IPS-11a (cell line): ENCODE measurements around the gene STIMATE.

Experiments used
- H3K4me3 ChIP-seq: one replicate; pipeline ENCODE4 v1.5.1; 2013; ENCODE audit warnings: low read depth, low read length, control low read depth

STIMATE gene

GRCh38 chr3:52871761-52872160 lies 25.6 kb downstream of the STIMATE start:
- no peak overlapping the region for H3K4me3 ChIP-seq

GRCh38 chr3:52870471-52870870 lies 26.9 kb downstream of the STIMATE start:
- no peak overlapping the region for H3K4me3 ChIP-seq

GRCh38 chr3:52866427-52866826 lies 30.9 kb downstream of the STIMATE start:
- H3K4me3 ChIP-seq: no peak overlapping the region

GRCh38 chr3:52865994-52866393 lies 31.4 kb downstream of the STIMATE start:
- H3K4me3 ChIP-seq: no peak overlapping the region

GRCh38 chr3:52860424-52860768 lies 37.0 kb downstream of the STIMATE start:
- no peak overlapping the region for H3K4me3 ChIP-seq

- no peak overlapping the region for H3K4me3 ChIP-seq
These were observed 37.5 kb downstream of the STIMATE start for GRCh38 chr3:52859686-52860423.

GRCh38 chr3:52857864-52858263 lies 39.5 kb downstream of the STIMATE start:
- H3K4me3 ChIP-seq: no peak overlapping the region

GRCh38 chr3:52857133-52857532 lies 40.2 kb downstream of the STIMATE start:
- no peak overlapping the region for H3K4me3 ChIP-seq

GRCh38 chr3:52856666-52857065 lies 40.7 kb downstream of the STIMATE start:
- H3K4me3 ChIP-seq: no peak overlapping the region

- no peak overlapping the region for H3K4me3 ChIP-seq
These were observed 43.3 kb downstream of the STIMATE start for GRCh38 chr3:52854013-52854412.

- H3K4me3 ChIP-seq: no peak overlapping the region
These were observed 44.9 kb downstream of the STIMATE start for GRCh38 chr3:52852419-52852818.

- no peak overlapping the region for H3K4me3 ChIP-seq
These were observed 46.0 kb downstream of the STIMATE start for GRCh38 chr3:52851348-52851747.

- no peak overlapping the region for H3K4me3 ChIP-seq
These were observed 47.7 kb downstream of the STIMATE start for GRCh38 chr3:52849656-52850055.

GRCh38 chr3:52848617-52849016 lies 48.7 kb downstream of the STIMATE start:
- H3K4me3 ChIP-seq: no peak overlapping the region

GRCh38 chr3:52847726-52848125 lies 49.6 kb downstream of the STIMATE start:
- no peak overlapping the region for H3K4me3 ChIP-seq

- no peak overlapping the region for H3K4me3 ChIP-seq
These were observed 50.1 kb downstream of the STIMATE start for GRCh38 chr3:52847241-52847640.

GRCh38 chr3:52846432-52846965 lies 50.8 kb downstream of the STIMATE start:
- H3K4me3 ChIP-seq: no peak overlapping the region

- no peak overlapping the region for H3K4me3 ChIP-seq
These were observed 51.5 kb downstream of the STIMATE start for GRCh38 chr3:52845691-52846431.

- no peak overlapping the region for H3K4me3 ChIP-seq
These were observed 52.2 kb downstream of the STIMATE start for GRCh38 chr3:52845157-52845556.

- H3K4me3 ChIP-seq: no peak overlapping the region
These were observed 52.9 kb downstream of the STIMATE start for GRCh38 chr3:52844290-52844975.

GRCh38 chr3:52843881-52844280 lies 53.5 kb downstream of the STIMATE start:
- H3K4me3 ChIP-seq: no peak overlapping the region
